ENCODE results near the gene TOGARAM2.

- TF ChIP-seq POLR2A (IDR thresholded peaks at IDR 0.05; ENCODE audit: low read depth, low read length): no peak
- no peak for TF ChIP-seq POLR2AphosphoS5 (IDR thresholded peaks at IDR 0.05; ENCODE audit: low read depth, low read length)
- TF ChIP-seq TAF1 (IDR thresholded peaks at IDR 0.05; ENCODE audit: low read depth, low read length): no peak
Measured at GRCh38 chr2:28986429-28986828, 5.3 kb downstream of the TOGARAM2 start.

Data from GM12891 (cell line).